GM12892 (cell line): ENCODE measurements around the gene ZNHIT6.

ENCODE experiments used
- POLR2A ChIP-seq: IDR thresholded peaks from 2 replicates; pipeline ENCODE4 v1.6.1; 2011; ENCODE audit warnings: low read depth, low read length, control low read depth
- TAF1 ChIP-seq: IDR thresholded peaks from 2 replicates; pipeline ENCODE4 v1.6.1; 2011; ENCODE audit warnings: low read depth, mild to moderate bottlenecking, control low read depth, low read length, borderline replicate concordance

GRCh38 chr1:85652327-85652726 lies 55.9 kb downstream of the ZNHIT6 start:
- TF ChIP-seq POLR2A (no peak), TAF1 (no peak)
